Central memory CD8-positive, alpha-beta T cell (primary cell): Measurements from ENCODE around the gene PPM1F.
"Not testable (repeated sequence)": the region's sequence is repeated elsewhere in the genome, so short reads cannot be mapped to it uniquely, and the experiment has no call there.

ENCODE experiments used
- ATAC-seq: fragments of 150-1000 bp; cut with Tn5 transposase; replicated peaks from 2 replicates; pipeline ENCODE4 v1.10.0; 2022; ENCODE audit warnings: mild to moderate bottlenecking, moderate FRiP score, moderate number of reproducible peaks; ENCODE audit not compliant: poor library complexity, severe bottlenecking; ENCODE audit errors: extremely low read depth
- DNase-seq, 2 donors: peaks; one replicate each; pipeline ENCODE4 v3.0.0; 2021; ENCODE audit warnings: low spot score in 2 of 2
- H3K27ac Mint-ChIP-seq: one replicate; pipeline ENCODE4 v1.8.0; 2022; ENCODE audit warnings: low read depth, mild to moderate bottlenecking, moderate library complexity, mixed read lengths
- H3K27me3 Mint-ChIP-seq: one replicate; pipeline ENCODE4 v1.8.0; 2022; ENCODE audit warnings: mixed read lengths
- H3K36me3 Mint-ChIP-seq: one replicate; pipeline ENCODE4 v1.8.0; 2022; ENCODE audit warnings: mild to moderate bottlenecking, moderate library complexity, mixed read lengths; ENCODE audit not compliant: insufficient read depth
- H3K4me1 Mint-ChIP-seq: one replicate; pipeline ENCODE4 v1.8.0; 2022; ENCODE audit warnings: mixed read lengths
- H3K4me3 Mint-ChIP-seq: one replicate; pipeline ENCODE4 v1.8.0; 2022; ENCODE audit warnings: mild to moderate bottlenecking, moderate library complexity, mixed read lengths
- H3K9me3 Mint-ChIP-seq: one replicate; pipeline ENCODE4 v1.8.0; 2022; ENCODE audit warnings: mixed read lengths

Gene PPM1F

DNA sequence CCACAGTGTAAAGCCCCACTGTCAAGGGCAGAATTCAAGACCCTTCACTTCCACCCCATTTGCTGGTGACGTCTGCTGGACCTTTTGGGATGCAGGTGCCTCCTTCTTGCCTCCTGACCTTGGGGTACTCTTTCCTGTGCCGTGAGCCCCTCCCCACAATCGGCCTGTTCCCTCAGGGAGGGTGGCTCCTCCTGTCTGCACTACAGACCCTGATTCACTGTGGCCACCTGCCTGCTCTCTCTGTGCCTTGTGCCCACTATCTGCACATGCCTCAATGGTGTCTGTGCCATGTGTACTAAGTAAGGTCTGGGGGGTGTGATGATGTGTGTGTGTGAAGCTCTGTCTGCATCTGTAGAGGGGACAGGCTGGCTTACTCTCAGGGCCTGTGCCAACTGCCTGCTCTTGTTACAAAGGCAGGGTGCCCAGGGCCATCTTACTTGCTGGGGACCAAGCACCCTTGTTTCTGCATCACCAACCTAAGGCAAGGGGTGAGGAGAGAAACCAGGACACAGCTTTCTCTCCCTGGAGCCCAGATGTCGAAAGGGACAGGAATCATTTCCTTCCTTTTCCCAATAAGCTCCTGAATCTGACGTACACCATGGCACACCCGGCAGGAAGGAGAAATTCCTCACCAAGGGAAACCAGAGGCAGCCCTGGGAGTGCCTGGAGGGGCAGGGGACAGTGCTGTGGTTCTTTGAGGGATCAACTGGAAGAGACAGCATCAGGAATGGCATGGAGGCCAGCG is 3.7 kb downstream of the PPM1F start:
- H3K27me3 Mint-ChIP-seq = no peaks in the 10 kb centered on the region
- no peaks in the 10 kb centered on the region for H3K9me3 Mint-ChIP-seq
- ATAC-seq (no peak), DNase-seq (no peak)
- H3K36me3 Mint-ChIP-seq = peaks cover 12% of the 10 kb centered on the region
- peaks cover 50% of the 10 kb centered on the region for H3K4me1 Mint-ChIP-seq
- no peak overlapping the region for H3K4me3 Mint-ChIP-seq
- H3K27ac Mint-ChIP-seq = peak overlapping the region; percentile 51

DNA sequence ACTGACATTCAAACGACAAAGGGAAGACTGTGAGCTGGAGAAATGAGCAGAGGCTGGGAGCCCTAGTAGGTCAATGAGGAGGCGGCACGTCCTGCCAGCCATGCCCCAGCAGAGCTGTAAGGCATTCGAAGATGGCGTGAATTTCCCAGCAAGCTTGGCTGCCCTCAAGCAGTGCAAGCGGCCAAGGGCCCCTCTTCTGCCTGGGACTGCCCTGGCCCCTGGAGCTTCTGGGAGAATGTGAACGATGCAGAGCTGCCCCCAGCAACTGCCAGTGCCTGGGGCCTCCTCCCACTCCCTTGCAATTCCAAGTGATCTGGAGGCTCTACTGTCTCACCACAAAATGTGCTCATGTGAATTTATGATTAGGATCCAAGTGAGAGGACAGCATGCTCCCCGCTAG is 4.3 kb downstream of the PPM1F start:
- peaks cover 55% of the 10 kb centered on the region for H3K4me1 Mint-ChIP-seq
- peak overlapping the region; percentile 51 for H3K27ac Mint-ChIP-seq
- ATAC-seq (no peak), DNase-seq (no peak)
- H3K36me3 Mint-ChIP-seq = peaks cover 9% of the 10 kb centered on the region
- no peaks in the 10 kb centered on the region for H3K27me3 Mint-ChIP-seq
- H3K4me3 Mint-ChIP-seq = no peak overlapping the region
- H3K9me3 Mint-ChIP-seq = no peaks in the 10 kb centered on the region

DNA sequence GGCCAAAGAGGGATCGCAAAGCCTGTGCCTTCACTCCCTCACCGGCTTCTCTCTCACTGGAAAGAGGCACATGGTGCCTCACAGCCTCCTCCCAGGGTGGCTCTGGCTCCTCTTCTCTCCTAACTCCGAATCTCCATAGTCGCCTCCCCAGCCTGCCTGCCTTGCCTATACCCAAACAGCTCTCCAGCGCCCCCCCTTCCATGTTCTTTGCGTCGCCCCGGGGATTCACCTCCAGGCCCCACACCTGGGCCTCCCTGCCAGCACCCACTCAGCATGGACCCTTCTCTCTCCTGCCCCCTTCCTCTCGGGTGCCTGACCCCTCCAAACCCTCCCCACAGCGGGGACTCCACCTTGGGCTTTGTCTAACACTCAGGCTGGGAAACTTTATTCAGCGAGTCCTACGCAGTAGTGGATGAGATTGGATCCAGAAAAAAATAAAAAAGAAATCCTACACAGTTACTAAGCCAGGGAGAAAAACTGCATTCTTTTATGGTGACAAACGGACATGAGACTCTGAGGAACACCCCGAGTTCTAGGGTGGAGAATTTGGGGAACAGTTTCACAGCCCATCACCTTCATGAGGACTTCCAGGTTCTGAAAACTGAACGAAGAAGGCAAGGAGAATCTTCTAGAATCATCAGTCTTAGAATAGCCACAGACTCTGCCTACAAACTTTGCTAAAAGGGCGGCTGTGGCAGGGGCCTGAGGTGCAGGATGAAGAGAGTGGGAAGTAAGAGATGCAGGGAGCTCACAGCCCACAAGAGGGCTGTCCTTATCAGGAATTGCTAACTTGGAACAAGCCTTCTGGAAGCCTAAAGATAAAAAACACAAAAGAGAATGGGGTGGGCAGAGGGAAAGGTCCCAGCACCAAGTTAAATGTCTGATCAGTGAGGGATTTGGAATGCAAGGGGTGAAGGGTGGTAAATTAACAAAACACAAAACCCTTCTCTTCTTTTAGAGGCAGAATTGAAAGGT is 5.3 kb downstream of the PPM1F start:
- Mint-ChIP-seq H3K4me1 (peaks cover 49% of the 10 kb centered on the region), H3K27me3 (no peaks in the 10 kb centered on the region), H3K4me3 (no peak overlapping the region), H3K27ac (no peak overlapping the region), H3K9me3 (no peaks in the 10 kb centered on the region), H3K36me3 (peaks cover 3% of the 10 kb centered on the region)
- DNase-seq (no peak), ATAC-seq (no peak)

DNA sequence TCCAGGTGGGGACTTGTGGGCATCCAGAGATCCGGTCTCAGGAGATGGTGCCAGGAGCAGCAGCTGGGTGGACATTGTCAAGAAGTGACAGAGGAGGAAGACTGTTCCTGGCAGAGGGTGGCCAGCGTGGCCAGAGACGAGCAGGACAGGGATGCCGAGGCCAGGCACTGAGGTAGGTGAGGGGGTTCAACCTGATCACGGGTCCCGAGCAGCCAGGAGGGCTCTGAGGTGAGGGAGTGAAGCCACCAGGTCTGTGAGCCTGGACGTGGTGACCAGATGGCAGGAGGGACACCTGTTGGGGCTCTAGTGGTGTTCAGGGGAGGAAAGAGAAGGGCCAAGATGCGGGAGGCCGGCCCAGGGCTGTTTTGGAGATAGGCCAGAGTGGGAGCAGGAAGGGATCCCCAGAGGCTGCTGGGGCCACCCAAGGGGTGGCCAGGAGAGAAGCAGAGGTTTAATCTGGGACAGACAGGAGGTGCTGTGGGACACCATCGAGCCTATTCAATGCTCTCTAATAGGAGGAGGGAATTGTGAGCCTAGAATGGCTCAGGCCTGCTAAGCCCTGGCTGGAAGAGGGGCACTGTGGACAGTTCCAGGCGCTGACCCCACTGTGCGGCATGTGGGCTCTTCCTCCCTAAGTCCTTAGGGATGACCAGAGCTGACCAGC is 6.3 kb downstream of the PPM1F start:
- H3K4me3 Mint-ChIP-seq = no peak overlapping the region
- H3K27me3 Mint-ChIP-seq = no peaks in the 10 kb centered on the region
- peaks cover 42% of the 10 kb centered on the region for H3K4me1 Mint-ChIP-seq
- ATAC-seq (no peak), DNase-seq (no peak)
- no peaks in the 10 kb centered on the region for H3K36me3 Mint-ChIP-seq
- no peaks in the 10 kb centered on the region for H3K9me3 Mint-ChIP-seq
- peak overlapping the region; percentile 65 for H3K27ac Mint-ChIP-seq

DNA sequence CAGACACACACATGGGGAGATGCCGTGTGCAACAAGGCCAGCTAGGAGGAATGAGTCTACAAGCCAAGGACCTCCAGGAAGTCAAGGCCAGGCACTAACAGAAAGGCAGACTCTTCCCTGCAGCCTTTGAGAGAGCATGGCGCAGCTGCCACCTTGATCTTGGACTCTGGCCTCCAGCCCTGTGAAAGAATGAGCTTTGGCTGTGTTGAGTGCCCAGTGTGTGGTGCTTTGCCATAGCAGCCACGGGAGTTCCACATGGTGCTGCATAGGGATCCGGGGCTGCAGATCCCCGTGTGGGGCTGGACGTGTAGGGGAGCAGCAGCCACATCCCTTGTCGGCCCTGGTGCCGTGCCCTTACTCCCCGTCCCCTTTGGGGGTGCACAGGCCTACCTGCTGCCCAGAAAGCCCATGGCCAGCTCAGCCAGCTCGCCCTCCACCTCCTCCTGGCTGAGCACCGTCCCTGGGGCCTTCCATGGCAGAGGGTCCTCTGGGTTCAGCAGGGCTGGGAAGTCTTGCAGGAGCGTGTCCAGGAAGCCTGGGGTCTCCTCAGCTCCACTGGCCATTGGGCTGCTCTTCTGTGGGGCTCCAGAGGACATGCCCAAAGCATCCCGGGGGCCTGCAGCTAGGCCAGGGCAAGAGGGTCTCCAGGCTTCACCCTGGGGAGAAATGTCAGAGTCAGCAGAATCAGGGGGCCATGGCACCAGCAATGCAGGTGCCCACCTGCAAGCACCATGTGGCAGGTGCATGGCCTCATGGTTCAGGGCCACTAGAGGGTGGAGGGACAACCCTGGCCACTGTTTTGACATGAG is 7.0 kb downstream of the PPM1F start:
- DNase-seq (no peak), ATAC-seq (no peak)
- H3K4me3 Mint-ChIP-seq = no peak overlapping the region
- peaks cover 35% of the 10 kb centered on the region for H3K4me1 Mint-ChIP-seq
- peak overlapping the region; percentile 65 for H3K27ac Mint-ChIP-seq
- H3K9me3 Mint-ChIP-seq = no peaks in the 10 kb centered on the region
- H3K27me3 Mint-ChIP-seq = no peaks in the 10 kb centered on the region
- H3K36me3 Mint-ChIP-seq = no peaks in the 10 kb centered on the region

DNA sequence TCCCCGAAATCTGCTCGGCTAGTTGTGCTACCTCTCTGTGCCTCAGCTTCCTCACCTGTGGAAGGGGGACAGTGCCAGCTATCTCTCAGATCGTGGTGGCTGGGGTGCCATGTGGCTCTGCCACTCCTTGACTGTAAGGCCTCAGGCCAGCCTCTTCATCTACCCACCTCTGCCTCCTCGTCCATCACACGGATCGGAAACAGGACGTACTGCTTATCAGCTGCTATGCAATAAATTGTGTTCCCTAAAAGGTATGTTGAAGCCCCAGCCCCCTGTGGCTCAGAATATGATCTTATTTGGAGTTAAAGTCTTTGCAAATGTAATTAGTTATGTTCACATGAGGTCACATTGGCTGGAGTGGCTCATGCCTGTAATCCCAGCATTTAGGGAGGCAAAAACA is 7.8 kb downstream of the PPM1F start:
- H3K36me3 Mint-ChIP-seq = no peaks in the 10 kb centered on the region
- no peak overlapping the region for H3K27ac Mint-ChIP-seq
- no peaks in the 10 kb centered on the region for H3K9me3 Mint-ChIP-seq
- no peak for ATAC-seq
- H3K4me1 Mint-ChIP-seq = peaks cover 30% of the 10 kb centered on the region
- no peak for DNase-seq
- H3K4me3 Mint-ChIP-seq = no peak overlapping the region
- H3K27me3 Mint-ChIP-seq = no peaks in the 10 kb centered on the region

DNA sequence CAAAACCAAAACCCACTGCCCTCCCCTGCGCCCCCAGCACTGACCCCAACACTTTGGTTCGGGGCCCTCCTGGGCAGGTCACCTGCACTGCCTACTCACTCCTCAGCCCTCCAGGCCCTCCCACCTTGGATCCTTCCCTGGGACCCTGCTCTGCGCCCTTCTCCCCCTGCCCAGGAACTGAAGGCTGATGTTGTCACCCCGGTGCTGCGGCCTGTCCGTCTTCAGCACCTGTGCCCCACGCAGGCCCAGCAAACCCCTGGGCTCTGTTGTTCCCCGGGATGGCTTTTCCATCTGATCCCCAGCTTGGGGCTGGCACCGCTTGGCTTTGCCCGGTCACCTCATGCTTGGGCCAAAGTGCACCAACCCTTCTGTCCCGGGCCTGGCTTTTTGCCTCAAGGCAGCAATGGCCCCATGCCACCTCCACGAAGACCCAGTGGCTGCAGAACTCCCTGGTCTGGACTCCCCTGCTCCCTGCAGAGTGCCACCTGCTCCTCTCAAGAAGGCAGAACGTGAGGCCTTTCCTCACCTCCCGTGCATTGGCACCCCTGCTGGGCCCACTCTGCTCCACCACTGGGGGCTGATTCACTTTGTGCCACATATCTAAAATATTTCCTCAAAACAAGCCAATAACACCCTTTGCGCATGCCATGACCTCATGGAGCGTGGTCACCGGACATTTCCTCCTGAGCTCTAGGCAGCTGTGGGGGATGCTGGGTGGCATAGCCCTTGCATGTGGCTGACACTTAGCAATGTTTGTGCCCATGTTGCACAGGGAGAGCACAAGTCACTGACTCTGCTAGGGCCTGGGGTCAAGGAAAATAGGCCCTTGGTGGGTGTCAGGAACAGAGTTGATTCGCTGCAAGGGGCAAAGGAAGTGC is 8.8 kb downstream of the PPM1F start:
- H3K9me3 Mint-ChIP-seq = no peaks in the 10 kb centered on the region
- no peak overlapping the region for H3K4me3 Mint-ChIP-seq
- DNase-seq (no peak), ATAC-seq (no peak)
- H3K4me1 Mint-ChIP-seq = peaks cover 33% of the 10 kb centered on the region
- H3K27ac Mint-ChIP-seq = peak overlapping the region; percentile 35
- no peaks in the 10 kb centered on the region for H3K27me3 Mint-ChIP-seq
- no peaks in the 10 kb centered on the region for H3K36me3 Mint-ChIP-seq

DNA sequence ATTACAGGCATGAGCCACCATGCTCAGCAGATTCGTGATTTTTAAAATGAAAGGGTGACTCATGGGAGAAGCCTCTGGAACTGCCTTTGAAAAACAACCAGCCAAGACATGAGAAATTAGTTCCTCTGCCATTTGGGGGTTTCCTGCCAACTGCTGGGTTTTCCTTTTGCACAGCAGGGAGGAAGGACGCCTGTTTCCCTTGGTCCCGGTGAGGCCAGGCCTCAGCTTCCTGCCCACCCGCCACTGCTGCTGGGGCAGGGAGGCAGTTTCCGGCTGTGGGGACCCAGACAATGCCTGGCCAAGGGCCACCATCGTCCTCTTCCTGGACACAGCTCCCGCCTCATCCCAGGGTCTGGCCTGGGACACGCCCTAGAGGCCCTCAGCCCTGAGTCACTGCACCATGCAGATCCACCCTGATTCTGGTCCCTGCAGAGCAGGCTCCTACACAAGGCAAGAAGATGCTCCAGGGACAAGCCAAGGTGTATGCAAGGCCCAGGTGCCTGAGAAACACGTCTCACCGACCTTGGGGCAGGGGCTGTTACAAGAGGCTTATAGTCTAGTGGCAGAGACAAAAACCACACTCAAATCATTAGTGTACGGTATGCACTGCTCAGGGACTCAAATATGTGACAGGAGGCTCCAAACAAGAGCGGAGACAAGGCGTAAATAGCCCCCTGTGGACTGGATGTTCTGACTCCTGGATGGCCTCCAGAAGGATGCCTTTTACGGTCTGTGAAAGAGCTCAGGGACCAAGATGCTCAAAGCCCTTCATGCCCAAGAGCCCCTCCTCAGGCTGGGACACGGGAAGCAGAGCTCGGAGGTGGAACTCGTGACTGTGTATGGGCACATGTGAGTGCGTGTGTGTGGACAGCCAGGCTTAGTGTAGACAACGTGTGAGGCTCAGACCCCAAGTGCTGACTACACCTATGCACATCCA is 10.0 kb downstream of the PPM1F start:
- Mint-ChIP-seq H3K36me3 (no peaks in the 10 kb centered on the region), H3K27ac (no peak overlapping the region), H3K4me1 (peaks cover 37% of the 10 kb centered on the region), H3K4me3 (no peak overlapping the region), H3K9me3 (no peaks in the 10 kb centered on the region), H3K27me3 (no peaks in the 10 kb centered on the region)
- ATAC-seq (no peak), DNase-seq (no peak)

DNA sequence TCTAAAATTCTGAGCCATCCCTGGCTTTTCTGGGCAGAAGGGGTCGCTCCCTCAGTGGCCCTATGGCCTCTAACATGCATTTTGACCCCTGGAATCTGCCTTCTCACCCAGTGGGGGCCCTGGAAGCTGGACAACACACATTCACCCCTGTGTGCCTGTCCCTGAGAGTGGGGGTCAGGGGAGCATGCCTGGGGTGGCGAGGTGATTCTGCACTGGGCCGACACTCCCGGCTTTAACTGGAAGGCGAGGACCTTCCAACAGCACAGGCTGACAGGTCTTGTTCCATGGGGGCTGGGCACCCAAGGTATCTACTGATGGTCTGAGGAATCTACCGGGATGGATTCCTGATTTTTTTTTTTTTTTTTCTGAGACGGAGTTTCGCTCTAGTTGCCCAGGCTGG is 10.7 kb downstream of the PPM1F start:
- ATAC-seq (no peak), DNase-seq (no peak)
- Mint-ChIP-seq H3K9me3 (no peaks in the 10 kb centered on the region), H3K27me3 (no peaks in the 10 kb centered on the region), H3K4me3 (no peak overlapping the region), H3K4me1 (peaks cover 35% of the 10 kb centered on the region), H3K27ac (no peak overlapping the region), H3K36me3 (no peaks in the 10 kb centered on the region)

DNA sequence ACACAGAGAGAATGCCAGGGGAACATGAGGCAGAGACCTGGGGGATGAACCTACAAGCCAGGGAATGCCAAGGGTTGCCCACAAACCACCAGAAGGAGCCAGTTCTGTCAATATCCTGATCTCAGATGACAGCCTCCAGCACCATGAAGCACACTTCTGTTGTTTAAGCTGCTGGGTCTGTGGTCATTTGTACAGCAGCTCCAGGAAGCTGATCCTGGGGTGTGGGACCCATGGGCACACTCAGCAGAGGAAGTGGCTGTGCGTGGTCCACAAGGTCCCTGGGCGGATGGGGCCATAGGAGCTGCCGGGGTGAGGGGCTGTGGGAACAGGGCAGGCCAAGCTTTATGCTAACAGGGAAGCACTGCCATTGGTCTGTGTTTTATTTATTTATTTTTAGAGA is 12.1 kb downstream of the PPM1F start:
- Mint-ChIP-seq H3K27me3 (no peaks in the 10 kb centered on the region), H3K36me3 (no peaks in the 10 kb centered on the region), H3K9me3 (no peaks in the 10 kb centered on the region), H3K4me1 (peaks cover 34% of the 10 kb centered on the region), H3K27ac (peak overlapping the region; percentile 41), H3K4me3 (no peak overlapping the region)
- ATAC-seq (no peak), DNase-seq (no peak)

DNA sequence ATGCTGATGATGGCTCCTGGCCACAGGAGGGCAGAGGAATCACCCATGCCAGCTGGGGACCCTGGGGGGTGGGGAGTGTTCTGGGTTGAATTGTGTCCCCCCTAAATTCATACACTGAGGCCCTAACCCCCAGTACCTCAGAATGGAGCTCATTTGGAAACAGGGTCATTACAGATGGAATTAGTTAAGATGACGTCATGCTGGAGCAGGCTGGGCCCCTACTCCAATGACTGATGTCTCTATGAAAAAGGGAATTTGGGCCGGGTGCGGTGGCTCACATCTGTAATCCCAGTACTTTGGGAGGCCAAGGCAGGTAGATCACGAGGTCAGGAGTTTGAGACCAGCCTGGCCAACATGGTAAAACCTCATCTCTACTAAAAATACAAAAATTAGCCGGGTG is 12.7 kb downstream of the PPM1F start:
- not testable (repeated sequence) for H3K27me3 Mint-ChIP-seq

More for the DNA sequence above, 12.7 kb downstream of the PPM1F start:
- H3K4me3 Mint-ChIP-seq, H3K36me3 Mint-ChIP-seq, H3K9me3 Mint-ChIP-seq, ATAC-seq, DNase-seq: not testable (repeated sequence)
- Mint-ChIP-seq H3K27ac (peak overlapping the region; percentile 41), H3K4me1 (peaks cover 34% of the 10 kb centered on the region)
